MM.1S (cell line): ENCODE results near the gene GPR143.

Source experiments
- DNase-seq: peaks from one replicate; pipeline ENCODE4 v3.0.0-alpha.2; 2015
- H2AFZ ChIP-seq: fragments of 300-600 bp; sonication (generic); 2 replicates; pipeline ENCODE4 v1.6.0; 2016; ENCODE audit warnings: antibody characterized with exemption, low read length
- H3F3A ChIP-seq: fragments of 300-600 bp; sonication (generic); 2 replicates; pipeline ENCODE4 v1.6.1; 2016; ENCODE audit warnings: mild to moderate bottlenecking, antibody characterized with exemption, low read length, moderate library complexity, mixed read lengths; ENCODE audit not compliant: insufficient read depth
- H3K27ac ChIP-seq: fragments of 300-600 bp; sonication (generic); 2 replicates; pipeline ENCODE4 v1.5.1; 2016; ENCODE audit warnings: mild to moderate bottlenecking, low read length
- H3K27me3 ChIP-seq: fragments of 300-600 bp; sonication (generic); replicated peaks from 2 replicates; pipeline ENCODE4 v1.6.0; 2016; ENCODE audit warnings: low read length; ENCODE audit not compliant: insufficient read depth
- H3K36me3 ChIP-seq: fragments of 300-600 bp; sonication (generic); replicated peaks from 2 replicates; pipeline ENCODE4 v1.6.1; 2016; ENCODE audit warnings: mild to moderate bottlenecking, low read length, mixed read lengths; ENCODE audit not compliant: insufficient read depth
- H3K4me1 ChIP-seq: fragments of 300-600 bp; sonication (generic); 2 replicates; pipeline ENCODE4 v1.6.1; 2016; ENCODE audit warnings: low read length, mixed read lengths
- H3K4me2 ChIP-seq: fragments of 300-600 bp; sonication (generic); 2 replicates; pipeline ENCODE4 v1.6.0; 2016; ENCODE audit warnings: low read depth, low read length
- H3K4me3 ChIP-seq: fragments of 300-600 bp; sonication (generic); 2 replicates; pipeline ENCODE4 v1.5.1; 2016; ENCODE audit warnings: low read length, mixed read lengths
- H3K79me2 ChIP-seq: fragments of 300-600 bp; sonication (generic); 2 replicates; pipeline ENCODE4 v1.6.1; 2016; ENCODE audit warnings: mixed run types, low read length, mixed read lengths
- H3K9ac ChIP-seq: fragments of 300-600 bp; sonication (generic); 2 replicates; pipeline ENCODE4 v1.6.1; 2016; ENCODE audit warnings: low read length, mixed read lengths
- H3K9me2 ChIP-seq: fragments of 300-600 bp; sonication (generic); replicated peaks from 2 replicates; pipeline ENCODE4 v1.6.1; 2016; ENCODE audit warnings: mild to moderate bottlenecking, low read length, mixed read lengths; ENCODE audit not compliant: insufficient read depth
- H3K9me3 ChIP-seq: fragments of 300-600 bp; sonication (generic); replicated peaks from 2 replicates; pipeline ENCODE4 v1.6.1; 2016; ENCODE audit warnings: mild to moderate bottlenecking, low read length, mixed read lengths; ENCODE audit not compliant: insufficient read depth
- H4K20me1 ChIP-seq: fragments of 300-600 bp; sonication (generic); 2 replicates; pipeline ENCODE4 v1.6.1; 2016; ENCODE audit warnings: mild to moderate bottlenecking, low read length, moderate library complexity, mixed read lengths; ENCODE audit not compliant: insufficient read depth
- CTCF ChIP-seq: fragments of 300-600 bp; sonication (generic); IDR thresholded peaks from 2 replicates; pipeline ENCODE4 v1.5.1; 2016; ENCODE audit warnings: antibody characterized with exemption, low read length, mixed read lengths
- EZH2 ChIP-seq: fragments of 300-600 bp; sonication (generic); optimal IDR thresholded peaks from 2 replicates; pipeline ENCODE3; 2017; ENCODE audit warnings: low read depth, mild to moderate bottlenecking, antibody characterized with exemption, low read length, mixed read lengths
- EZH2phosphoT487 ChIP-seq: fragments of 300-600 bp; sonication (generic); IDR thresholded peaks from 2 replicates; pipeline ENCODE4 v1.6.1; 2018; ENCODE audit warnings: antibody characterized with exemption, low read length

Gene GPR143

GRCh38 chrX:9700555-9700954 lies 65.1 kb downstream of the GPR143 start:
- Histone ChIP-seq H3K4me3 (no peak overlapping the region), H3K27ac (no peak overlapping the region), H4K20me1 (no peaks in the 10 kb centered on the region), H3F3A (no peaks in the 10 kb centered on the region), H2AFZ (no peak overlapping the region), H3K4me2 (no peak overlapping the region), H3K9me3 (no peaks in the 10 kb centered on the region), H3K36me3 (no peaks in the 10 kb centered on the region), H3K9me2 (no peaks in the 10 kb centered on the region), H3K79me2 (no peaks in the 10 kb centered on the region), H3K9ac (no peak overlapping the region), H3K27me3 (no peaks in the 10 kb centered on the region), H3K4me1 (no peaks in the 10 kb centered on the region)
- TF ChIP-seq CTCF (no peak), EZH2 (no peak), EZH2phosphoT487 (no peak)
- no peak for DNase-seq

GRCh38 chrX:9698576-9698975 lies 67.1 kb downstream of the GPR143 start:
- no peaks in the 10 kb centered on the region for H3K4me1 ChIP-seq
- H3F3A ChIP-seq = no peaks in the 10 kb centered on the region
- H3K9ac ChIP-seq = no peak overlapping the region
- H4K20me1 ChIP-seq = no peaks in the 10 kb centered on the region
- H3K4me2 ChIP-seq = no peak overlapping the region
- H3K9me2 ChIP-seq = no peaks in the 10 kb centered on the region
- no peak overlapping the region for H2AFZ ChIP-seq
- no peaks in the 10 kb centered on the region for H3K36me3 ChIP-seq
- DNase-seq = no peak
- H3K27ac ChIP-seq = no peak overlapping the region
- no peak overlapping the region for H3K4me3 ChIP-seq
- TF ChIP-seq EZH2phosphoT487 (no peak), EZH2 (no peak), CTCF (no peak)
- no peaks in the 10 kb centered on the region for H3K79me2 ChIP-seq
- H3K9me3 ChIP-seq = no peaks in the 10 kb centered on the region
- no peaks in the 10 kb centered on the region for H3K27me3 ChIP-seq

GRCh38 chrX:9693307-9694001 lies 72.2 kb downstream of the GPR143 start:
- TF ChIP-seq EZH2phosphoT487 (no peak), EZH2 (no peak), CTCF (no peak)
- Histone ChIP-seq H3K4me2 (no peak overlapping the region), H3K27me3 (no peaks in the 10 kb centered on the region), H2AFZ (no peak overlapping the region), H3F3A (no peaks in the 10 kb centered on the region), H3K9me2 (no peaks in the 10 kb centered on the region), H3K36me3 (no peaks in the 10 kb centered on the region), H3K4me1 (no peaks in the 10 kb centered on the region), H3K9me3 (no peaks in the 10 kb centered on the region), H3K27ac (no peak overlapping the region), H3K4me3 (no peak overlapping the region), H3K79me2 (no peaks in the 10 kb centered on the region), H4K20me1 (no peaks in the 10 kb centered on the region), H3K9ac (no peak overlapping the region)
- no peak for DNase-seq
